ENCODE measurements around the gene PKP4. TPM values are rescaled to one million over a fixed set of nuclear protein-coding genes. Genes with fewer than 3 reads are reported as not detected.
A peak's percentile ranks its signal among the peaks of the same experiment; 100 is the strongest.

Gene PKP4
- total and polyA plus RNA-seq, 2 experiments from 2014 or later: 35.7 to 92.3 TPM

GRCh38 chr2:158487419-158487818 is 30.7 kb downstream of the PKP4 start (continued):
- TF ChIP-seq ZNF331 (CRISPR knock-in tag; IDR thresholded peaks at IDR 0.05; ENCODE audit: low read depth) (no peak), REST (IDR thresholded peaks at IDR 0.05; ENCODE audit: unreplicated experiment) (no peak), CREB1 (CRISPR knock-in tag; IDR thresholded peaks at IDR 0.05; ENCODE audit: low read depth) (no peak), EZH2 (IDR thresholded peaks at IDR 0.05; ENCODE audit: low read depth, unreplicated experiment) (no peak), ETS1 (IDR thresholded peaks at IDR 0.05) (no peak), ZNF114 (CRISPR knock-in tag; IDR thresholded peaks at IDR 0.05) (no peak)

- H4K20me1 ChIP-seq (replicated peaks; ENCODE audit: insufficient read depth): peaks cover 38% of the 10 kb centered on the region
- H3K27me3 Mint-ChIP-seq (ENCODE audit: insufficient read depth, low read depth, poor library complexity): no peaks in the 10 kb centered on the region
- ATAC-seq: peak; percentile 15; the same call in 2 of the 3 replicates
- peak overlapping the region; percentile 6; the same call in 1 of the 2 replicates for H3K27ac ChIP-seq (ENCODE audit: low read depth)
- no peak overlapping the region for H2AFZ ChIP-seq
- H3K4me1 ChIP-seq (ENCODE audit: insufficient read depth): peaks cover 61% of the 10 kb centered on the region
- no peak for DNase-seq (ENCODE audit: low spot score)
- no peaks in the 10 kb centered on the region for H3K9me3 Mint-ChIP-seq
- H3K27me3 ChIP-seq (ENCODE audit: insufficient read depth): no peaks in the 10 kb centered on the region
- H3K36me3 Mint-ChIP-seq (ENCODE audit: low read depth): no peaks in the 10 kb centered on the region
- peaks cover 77% of the 10 kb centered on the region for H3K4me1 Mint-ChIP-seq
- peak overlapping the region; percentile 30 for H3K27ac Mint-ChIP-seq
- no peak overlapping the region for H3K4me3 Mint-ChIP-seq
- peak overlapping the region; percentile 56; the same call in 1 of the 2 replicates for H3K4me2 ChIP-seq
- H3K4me3 ChIP-seq: 0 out of 2 replicates have a peak overlapping the region, but pooled peaks have one; percentile 12
- no peaks in the 10 kb centered on the region for H3K9me2 ChIP-seq (ENCODE audit: insufficient read depth)
- peaks cover 100% of the 10 kb centered on the region for H3K79me2 ChIP-seq (replicated peaks; ENCODE audit: insufficient read depth)
- no peaks in the 10 kb centered on the region for H3F3A ChIP-seq (replicated peaks; ENCODE audit: low read depth)
- H3K36me3 ChIP-seq (ENCODE audit: insufficient read depth): no peaks in the 10 kb centered on the region
- TF ChIP-seq ZNF114 (CRISPR knock-in tag; IDR thresholded peaks at IDR 0.05) (no peak), ZNF331 (CRISPR knock-in tag; IDR thresholded peaks at IDR 0.05; ENCODE audit: low read depth) (no peak), EZH2phosphoT487 (IDR thresholded peaks at IDR 0.05; ENCODE audit: unreplicated experiment) (no peak), JUNB (IDR thresholded peaks at IDR 0.05; ENCODE audit: unreplicated experiment) (no peak), ZNF462 (CRISPR knock-in tag; IDR thresholded peaks at IDR 0.05) (no peak), CTCF (conservative IDR thresholded peaks at IDR 0.05; ENCODE audit: low read depth in 2 of 2) (no peak), EZH2 (IDR thresholded peaks at IDR 0.05; ENCODE audit: low read depth, unreplicated experiment) (no peak)
Observed at GRCh38 chr2:158488442-158489216, 31.9 kb downstream of the PKP4 start.
